DOHH2 (cell line): ENCODE measurements around the gene TEX29.

Experiments
- H3F3A ChIP-seq: fragments of 200-600 bp; sonication (generic), shearing (Covaris generic); 2 replicates; pipeline ENCODE4 v1.6.0; 2016; ENCODE audit warnings: antibody characterized with exemption, mild to moderate bottlenecking; ENCODE audit not compliant: control insufficient read depth, insufficient read depth
- H3K27ac ChIP-seq: fragments of 200-600 bp; sonication (generic); 2 replicates; pipeline ENCODE4 v1.5.1; 2014; ENCODE audit warnings: low read depth, mild to moderate bottlenecking, low read length, moderate library complexity
- H3K27me3 ChIP-seq: fragments of 200-600 bp; sonication (generic); 2 replicates; pipeline ENCODE4 v1.6.1; 2014; ENCODE audit warnings: mild to moderate bottlenecking, low read length, mixed read lengths; ENCODE audit not compliant: control insufficient read depth
- H3K36me3 ChIP-seq: fragments of 200-600 bp; sonication (generic); 2 replicates; pipeline ENCODE4 v1.6.1; 2014; ENCODE audit warnings: mild to moderate bottlenecking, low read length, moderate library complexity, mixed read lengths; ENCODE audit not compliant: control insufficient read depth
- H3K4me1 ChIP-seq: fragments of 200-600 bp; sonication (generic); 2 replicates; pipeline ENCODE4 v1.6.1; 2014; ENCODE audit warnings: mild to moderate bottlenecking, low read length, mixed read lengths; ENCODE audit not compliant: control insufficient read depth
- H3K4me2 ChIP-seq: fragments of 200-600 bp; sonication (generic); 2 replicates; pipeline ENCODE4 v1.6.0; 2014; ENCODE audit warnings: mild to moderate bottlenecking, low read length, moderate library complexity
- H3K4me3 ChIP-seq: fragments of 200-600 bp; sonication (generic); 2 replicates; pipeline ENCODE4 v1.5.1; 2014; ENCODE audit warnings: mild to moderate bottlenecking, low read length, mixed read lengths
- H3K79me2 ChIP-seq: fragments of 200-600 bp; sonication (generic); 2 replicates; pipeline ENCODE4 v1.6.1; 2014; ENCODE audit warnings: mild to moderate bottlenecking, low read length, mixed read lengths; ENCODE audit not compliant: control insufficient read depth
- H3K9me2 ChIP-seq: fragments of 200-600 bp; sonication (generic); replicated peaks from 2 replicates; pipeline ENCODE4 v1.6.1; 2014; ENCODE audit warnings: mild to moderate bottlenecking, low read length, mixed read lengths; ENCODE audit not compliant: control insufficient read depth
- H3K9me3 ChIP-seq: fragments of 200-600 bp; sonication (generic); 2 replicates; pipeline ENCODE4 v1.6.1; 2014; ENCODE audit warnings: antibody characterized with exemption, low read length, mixed read lengths; ENCODE audit not compliant: control insufficient read depth, insufficient read depth
- H4K20me1 ChIP-seq: fragments of 200-600 bp; sonication (generic); 2 replicates; pipeline ENCODE4 v1.6.0; 2014; ENCODE audit warnings: low read depth, mild to moderate bottlenecking, antibody characterized with exemption, low read length, moderate library complexity; ENCODE audit not compliant: control insufficient read depth, insufficient read depth
- CTCF ChIP-seq: fragments of 200-600 bp; sonication (generic); IDR thresholded peaks from one replicate; pipeline ENCODE4 v1.5.1; 2014; ENCODE audit warnings: antibody characterized with exemption, mild to moderate bottlenecking, low read depth, low read length; ENCODE audit not compliant: poor library complexity, severe bottlenecking
- EZH2phosphoT487 ChIP-seq: fragments of 200-600 bp; sonication (generic); IDR thresholded peaks from 2 replicates; pipeline ENCODE4 v1.6.1; 2017; ENCODE audit warnings: borderline replicate concordance, mild to moderate bottlenecking, antibody characterized with exemption, low read length, moderate library complexity, mixed read lengths

Gene TEX29

GRCh38 chr13:111303559-111303958 is 16.9 kb upstream of the TEX29 start:
- Histone ChIP-seq H3K4me2 (no peak overlapping the region), H3K27me3 (no peaks in the 10 kb centered on the region), H3K9me2 (no peaks in the 10 kb centered on the region), H3F3A (no peaks in the 10 kb centered on the region), H4K20me1 (no peaks in the 10 kb centered on the region), H3K4me1 (no peaks in the 10 kb centered on the region), H3K9me3 (no peaks in the 10 kb centered on the region), H3K36me3 (peaks cover 90% of the 10 kb centered on the region), H3K79me2 (peaks cover 1% of the 10 kb centered on the region), H3K4me3 (no peak overlapping the region), H3K27ac (no peak overlapping the region)
- TF ChIP-seq CTCF (no peak), EZH2phosphoT487 (no peak)

- Histone ChIP-seq H3K9me2 (no peaks in the 10 kb centered on the region), H3K4me1 (no peaks in the 10 kb centered on the region), H3F3A (no peaks in the 10 kb centered on the region), H3K9me3 (no peaks in the 10 kb centered on the region), H3K4me2 (no peak overlapping the region), H3K4me3 (no peak overlapping the region), H3K36me3 (peaks cover 90% of the 10 kb centered on the region), H4K20me1 (no peaks in the 10 kb centered on the region), H3K79me2 (peaks cover 7% of the 10 kb centered on the region), H3K27me3 (no peaks in the 10 kb centered on the region), H3K27ac (no peak overlapping the region)
- TF ChIP-seq CTCF (no peak), EZH2phosphoT487 (no peak)
Measured at GRCh38 chr13:111304041-111304544, 16.3 kb upstream of the TEX29 start.

GRCh38 chr13:111304603-111305289 is 15.7 kb upstream of the TEX29 start:
- H3K27ac ChIP-seq: no peak overlapping the region
- no peaks in the 10 kb centered on the region for H3F3A ChIP-seq
- H3K27me3 ChIP-seq: no peaks in the 10 kb centered on the region
- no peaks in the 10 kb centered on the region for H3K4me1 ChIP-seq
- H3K4me3 ChIP-seq: no peak overlapping the region
- H3K79me2 ChIP-seq: peaks cover 13% of the 10 kb centered on the region
- H4K20me1 ChIP-seq: no peaks in the 10 kb centered on the region
- no peak overlapping the region for H3K4me2 ChIP-seq
- no peaks in the 10 kb centered on the region for H3K9me2 ChIP-seq
- H3K9me3 ChIP-seq: no peaks in the 10 kb centered on the region
- TF ChIP-seq EZH2phosphoT487: no peak
- no peak for TF ChIP-seq CTCF
- H3K36me3 ChIP-seq: peaks cover 87% of the 10 kb centered on the region
